GM19239 (cell line): ENCODE measurements around the gene IGHMBP2.
"Not testable (repeated sequence)": the region's sequence is repeated elsewhere in the genome, so short reads cannot be mapped to it uniquely, and the experiment has no call there.

Experiments
- DNase-seq: peaks from one replicate; pipeline ENCODE4 v3.0.0; 2011; ENCODE audit warnings: low spot score; ENCODE audit not compliant: insufficient read length
- FAIRE-seq: peaks from 2 replicates; lab custom pipeline; 2011; peaks lifted over from hg19 to GRCh38; lab: Jason Lieb, UNC

Gene IGHMBP2

DNA sequence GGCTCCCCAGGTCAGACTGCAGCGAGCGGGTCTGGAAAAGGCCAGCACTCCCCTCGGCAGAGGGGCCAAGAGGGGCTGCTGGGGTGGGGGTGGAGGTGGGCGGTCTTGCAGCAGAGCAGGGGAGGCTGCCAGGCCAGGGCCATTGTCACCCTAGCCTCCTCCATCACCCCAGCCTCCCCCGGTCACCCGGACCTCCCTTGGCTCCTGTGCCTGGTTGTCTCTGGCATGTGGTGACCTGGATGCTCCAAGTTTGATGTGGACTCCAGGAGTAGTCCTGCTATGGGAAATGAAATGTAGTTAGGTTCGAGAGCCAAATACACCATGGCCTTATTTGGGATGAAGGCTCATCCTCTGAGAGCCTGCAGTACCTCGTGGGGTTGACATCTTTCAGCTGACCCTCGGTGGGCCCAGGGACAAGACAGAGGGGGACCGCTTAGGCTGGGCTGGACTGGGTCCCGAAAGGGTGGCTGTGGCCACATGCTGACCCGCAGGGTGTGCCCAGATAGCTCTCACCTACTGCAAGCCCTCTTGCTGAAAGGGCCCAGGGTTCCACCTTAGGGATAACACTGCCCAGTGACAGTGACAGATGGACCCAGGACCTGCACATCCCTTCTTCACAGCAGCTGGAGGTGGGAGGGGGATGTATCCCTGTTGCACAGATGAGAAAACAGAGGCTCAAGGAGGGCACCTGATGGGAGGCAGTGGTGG is 53.0 kb downstream of the IGHMBP2 start:
- FAIRE-seq (no peak), DNase-seq (no peak)

GRCh38 chr11:68958211-68958610 is 54.5 kb downstream of the IGHMBP2 start:
- FAIRE-seq (no peak), DNase-seq (no peak)

DNA sequence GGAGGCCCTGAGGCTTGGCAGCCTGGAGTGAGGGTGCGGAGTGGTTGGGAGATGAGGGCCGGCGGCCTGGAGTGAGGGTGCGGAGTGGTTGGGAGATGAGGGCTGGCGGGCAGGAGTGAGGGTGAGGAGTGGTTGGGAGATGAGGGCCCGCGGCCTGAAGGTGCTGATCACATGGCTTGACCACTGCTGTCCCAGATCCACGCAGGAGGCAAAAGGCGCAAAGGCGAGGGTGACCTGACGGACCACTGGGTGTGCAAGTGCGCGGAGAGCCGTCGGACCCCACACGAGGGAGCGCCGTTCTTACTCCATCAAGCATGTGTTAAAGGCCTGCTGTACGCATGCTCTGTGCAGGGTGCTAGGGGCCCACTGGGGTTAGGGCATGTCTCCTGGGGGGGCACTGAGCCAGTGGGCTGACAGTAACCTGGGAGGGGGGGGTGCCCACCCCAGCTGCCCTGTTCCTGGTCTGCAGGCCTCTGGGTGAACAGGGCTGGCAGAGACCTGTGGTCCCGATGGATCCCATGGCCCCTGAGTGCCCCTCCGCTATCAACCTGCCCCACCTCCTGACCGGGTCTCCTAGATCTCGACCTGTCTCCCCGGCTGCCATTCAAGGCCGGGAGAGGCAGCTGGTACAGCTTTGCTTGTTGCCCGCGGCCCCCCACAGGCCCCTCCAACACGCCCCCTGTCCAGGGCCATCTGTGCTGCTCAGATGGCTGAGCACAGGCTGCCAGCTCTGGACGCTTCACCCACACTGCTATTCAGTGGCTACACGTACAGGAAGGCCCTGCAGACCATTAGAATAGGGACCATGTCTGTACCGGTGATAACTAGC is 56.0 kb downstream of the IGHMBP2 start:
- FAIRE-seq (no peak), DNase-seq (no peak)

DNA sequence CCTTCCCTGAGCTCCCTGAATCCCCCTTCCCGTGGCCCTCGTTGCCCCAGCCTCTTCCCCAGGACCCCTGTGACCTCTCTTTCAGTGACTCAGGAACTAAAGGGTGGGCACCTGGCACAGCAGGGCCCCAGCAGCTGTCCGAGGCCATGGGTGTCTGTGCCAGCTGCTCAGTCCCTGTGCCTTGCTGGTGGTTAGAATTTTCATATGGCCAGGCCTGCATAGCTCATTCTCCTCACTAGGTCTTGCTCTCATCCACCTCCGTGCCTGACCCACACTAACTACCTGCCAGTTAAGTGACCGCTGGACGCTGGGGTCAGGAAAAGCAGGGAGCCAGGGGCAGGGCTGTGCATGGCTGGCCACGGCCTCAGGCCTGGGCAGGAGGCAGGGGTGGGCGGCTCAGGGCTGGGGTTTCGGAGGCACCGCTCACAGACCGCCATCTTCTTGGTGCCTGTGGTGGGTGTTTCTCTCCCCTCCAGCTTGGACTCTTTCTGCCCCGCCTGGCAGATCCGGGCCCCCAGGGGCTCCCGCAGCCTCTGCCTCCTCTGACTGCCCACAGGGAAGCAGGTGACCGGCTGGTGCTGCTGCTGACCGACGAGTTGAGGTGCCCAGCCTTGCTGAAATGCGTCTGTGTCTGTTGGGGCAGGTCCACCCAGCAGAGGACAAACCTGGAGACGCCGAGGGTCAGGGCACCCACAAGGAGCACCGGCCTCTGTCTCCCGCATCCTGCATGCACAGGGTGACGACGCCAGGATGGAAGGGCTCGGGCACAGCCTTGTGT is 56.8 kb downstream of the IGHMBP2 start:
- DNase-seq (no peak), FAIRE-seq (no peak)

- FAIRE-seq (no peak), DNase-seq (no peak)
These were observed 57.6 kb downstream of the IGHMBP2 start for GRCh38 chr11:68961245-68961644.

DNA sequence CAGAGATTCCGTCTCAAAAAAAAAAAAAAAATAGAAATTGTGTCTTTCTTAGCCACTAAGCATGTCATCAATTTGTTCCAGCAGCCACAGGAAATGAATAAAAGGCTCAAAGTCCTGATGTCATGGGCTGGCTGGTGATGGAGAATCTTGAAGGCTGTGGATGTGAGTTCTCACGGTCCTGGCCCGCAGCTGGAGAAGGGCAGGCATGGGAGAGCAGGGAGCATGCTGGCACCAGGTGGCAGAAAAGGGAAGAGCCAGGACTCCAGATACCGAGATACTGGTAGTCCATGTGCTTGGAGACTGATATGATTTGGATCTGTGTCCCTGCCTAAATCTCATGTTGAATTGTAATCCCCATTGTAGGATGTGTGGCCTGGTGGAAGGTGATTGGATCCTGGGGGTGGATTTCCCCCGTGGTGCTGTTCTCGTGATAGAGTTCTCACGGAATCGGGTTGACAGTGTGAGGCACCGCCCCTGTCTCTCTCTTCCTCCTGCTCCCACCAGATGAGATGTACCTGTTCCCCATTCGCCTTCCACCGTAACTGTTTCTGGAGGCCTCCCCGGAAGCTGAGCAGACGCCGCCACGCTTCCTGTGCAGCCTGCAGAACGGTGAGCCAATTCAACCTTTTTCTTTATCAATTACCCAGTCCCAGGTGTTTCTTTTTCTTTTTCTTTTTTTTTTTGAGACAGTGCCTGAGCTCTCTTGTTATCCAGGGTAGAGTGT is 59.0 kb downstream of the IGHMBP2 start:
- no peak for FAIRE-seq

DNA sequence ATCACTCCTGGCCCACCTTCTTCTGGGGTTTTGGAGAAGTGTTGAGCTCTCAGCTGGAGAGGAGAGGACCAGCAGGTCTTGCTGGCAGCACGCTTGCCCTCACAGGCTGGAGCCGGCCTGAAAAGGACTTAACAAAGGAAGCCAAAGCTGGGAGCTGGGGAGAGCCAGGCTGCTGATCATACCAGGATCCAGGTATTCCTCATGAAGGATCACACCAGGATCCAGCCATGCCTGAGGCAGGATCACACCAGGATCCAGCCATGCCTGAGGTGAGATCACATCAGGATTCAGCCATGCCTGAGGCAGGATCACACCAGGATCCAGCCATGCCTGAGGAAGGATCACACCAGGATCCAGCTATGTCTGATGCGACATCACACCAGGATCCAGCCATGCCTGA is 60.1 kb downstream of the IGHMBP2 start:
- DNase-seq (no peak), FAIRE-seq (peak; percentile 23)

More for the DNA sequence above, 59.0 kb downstream of the IGHMBP2 start:
- DNase-seq, result no peak

- no peak for DNase-seq
- FAIRE-seq, result no peak
These were observed 62.5 kb downstream of the IGHMBP2 start for GRCh38 chr11:68965901-68966853.

- FAIRE-seq (no peak), DNase-seq (no peak)
These were observed 63.4 kb downstream of the IGHMBP2 start for GRCh38 chr11:68966894-68967780.

DNA sequence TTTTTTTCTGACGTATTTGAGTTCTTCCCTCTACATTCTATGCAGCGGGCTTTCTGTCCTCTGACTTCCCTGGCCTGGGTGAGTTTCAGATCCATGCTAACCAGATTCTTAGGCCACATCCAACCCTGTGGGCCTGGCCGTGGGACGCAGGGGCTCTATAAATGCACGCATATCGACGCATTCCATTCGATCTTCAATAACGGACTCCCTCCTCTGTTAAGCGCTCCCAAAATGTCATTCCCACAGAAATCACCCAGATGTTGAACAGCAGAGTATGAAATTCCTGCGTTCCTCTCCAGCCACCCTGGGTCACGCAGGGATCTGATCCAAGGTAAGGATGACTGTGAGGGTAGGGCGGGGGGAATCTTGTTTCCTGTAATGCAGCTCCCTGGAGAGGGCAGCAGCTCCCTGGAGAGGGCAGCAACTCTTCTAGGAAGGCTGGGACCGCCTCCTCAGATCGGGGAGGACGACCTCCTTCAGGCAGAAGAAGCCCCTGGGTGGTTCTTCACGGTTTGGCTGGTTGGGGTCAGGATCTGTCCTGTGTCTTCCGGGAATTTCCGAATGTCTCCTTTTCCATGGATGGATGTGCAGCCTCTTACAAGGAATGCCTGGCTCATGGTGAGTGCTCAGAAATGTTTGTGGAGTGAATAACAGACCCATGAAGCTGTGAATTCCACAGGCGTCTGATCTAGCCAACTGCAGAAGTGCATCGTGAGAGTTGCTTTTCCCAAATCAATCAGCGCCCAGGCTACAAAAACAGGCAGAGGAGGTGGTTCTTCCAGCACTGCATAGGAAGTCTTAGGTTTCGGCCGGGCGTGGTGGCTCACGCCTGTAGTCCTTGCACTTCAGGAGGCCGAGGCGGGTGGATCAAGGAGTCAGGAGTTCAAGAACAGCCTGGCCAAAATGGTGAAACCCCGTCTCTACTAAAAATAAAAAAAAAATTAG is 64.9 kb downstream of the IGHMBP2 start:
- no peak for DNase-seq
- no peak for FAIRE-seq

DNA sequence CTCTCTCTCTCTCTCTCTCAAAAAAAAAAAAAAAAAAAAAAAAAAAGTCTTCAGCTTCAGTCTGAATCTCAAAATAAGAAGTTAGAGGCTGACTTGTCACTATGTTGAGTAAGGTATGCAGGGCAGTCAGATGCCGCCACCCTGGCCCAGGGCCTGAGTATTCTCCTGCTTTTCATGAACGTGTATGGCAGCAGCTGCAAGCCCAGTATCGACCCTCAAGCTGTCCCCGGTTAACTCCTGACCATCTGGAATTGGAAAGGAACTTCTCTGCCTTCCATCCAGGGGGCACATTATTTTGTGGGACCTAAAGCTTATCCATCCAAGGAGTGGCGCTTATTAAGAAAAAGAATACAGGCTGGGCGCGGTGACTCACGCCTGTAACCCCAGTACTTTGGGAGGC is 65.7 kb downstream of the IGHMBP2 start:
- DNase-seq (no peak), FAIRE-seq (no peak)

DNA sequence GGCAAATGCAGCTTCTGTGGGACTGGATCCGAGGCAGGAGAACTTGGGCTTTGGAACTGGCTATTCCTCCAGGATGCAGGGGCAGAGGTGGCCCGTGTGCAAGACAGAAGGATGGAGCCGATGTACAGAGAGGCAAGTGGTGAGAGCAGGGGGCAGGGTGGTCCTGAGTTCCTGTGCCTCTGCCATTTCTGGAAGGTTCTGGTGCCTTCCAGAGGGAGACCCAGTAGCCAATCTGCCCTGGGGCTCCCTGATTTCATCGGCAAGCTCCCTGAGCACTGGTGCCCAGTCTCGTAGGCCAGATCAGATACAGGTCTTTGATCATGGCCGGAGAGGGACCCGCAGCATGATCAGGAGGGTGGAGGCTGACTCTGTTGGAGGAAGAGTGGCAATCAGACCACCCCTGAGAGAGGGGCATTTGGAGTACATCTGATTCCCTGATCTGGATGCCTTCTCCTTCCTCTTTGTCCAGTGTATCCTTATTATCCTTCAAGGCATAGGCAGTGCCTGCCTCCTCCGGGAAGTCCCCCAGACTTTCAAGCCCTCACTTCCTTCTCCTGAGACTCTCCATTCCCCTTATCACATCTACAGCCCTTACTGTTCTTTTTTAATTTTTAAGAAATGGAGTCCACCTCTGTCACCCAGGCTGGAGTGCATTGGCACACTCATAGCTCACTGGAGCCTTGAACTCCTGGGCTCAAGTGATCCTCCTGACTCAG is 67.4 kb downstream of the IGHMBP2 start:
- no peak for FAIRE-seq

DNA sequence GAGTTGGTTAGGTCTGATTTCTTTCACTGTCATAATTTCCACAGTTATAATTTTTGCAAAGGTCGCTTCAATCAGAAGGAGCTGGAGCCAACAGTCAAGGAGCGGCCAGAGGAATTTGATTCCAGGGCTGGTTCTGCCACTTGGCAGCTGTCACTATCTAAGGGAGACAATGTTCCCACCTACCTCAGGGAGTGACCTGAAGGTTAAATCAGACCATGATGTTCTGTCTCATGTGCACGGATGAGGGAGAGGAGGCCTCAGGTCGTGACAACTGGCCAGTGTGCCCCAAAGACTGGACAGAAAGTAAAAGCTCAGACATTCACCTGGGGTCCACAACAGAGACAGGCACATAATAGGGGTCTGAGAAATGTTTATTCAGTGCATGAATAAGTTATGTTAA is 69.5 kb downstream of the IGHMBP2 start:
- DNase-seq (no peak), FAIRE-seq (no peak)

More for the DNA sequence above, 67.4 kb downstream of the IGHMBP2 start:
- DNase-seq, result no peak

GRCh38 chr11:68973706-68974105 is 70.0 kb downstream of the IGHMBP2 start:
- DNase-seq, FAIRE-seq: not testable (repeated sequence)

GRCh38 chr11:68974421-68975194 is 70.9 kb downstream of the IGHMBP2 start:
- DNase-seq (peak; percentile 50), FAIRE-seq (peak; percentile 39)

GRCh38 chr11:68976095-68976494 is 72.4 kb downstream of the IGHMBP2 start:
- FAIRE-seq (no peak), DNase-seq (no peak)
